IMR-90 (cell line): ENCODE data around the gene SUGCT. TPM values are rescaled to one million over a fixed set of nuclear protein-coding genes. Genes with fewer than 3 reads are reported as not detected.

Experiments
- ATAC-seq: fragments of 200-7000 bp; cut with Tn5 transposase; 2 replicates; pipeline ENCODE4 v1.9.1; 2020; ENCODE audit warnings: low read depth, mild to moderate bottlenecking, moderate library complexity
- BruUV-seq: library from RNA; stranded (reverse); fragments of 400-500 nt; replicated peaks from 2 replicates; lab custom pipeline; 2021; lab: Mats Ljungman, UMichigan
- CTCF ChIA-PET: fragments of 300-600 bp; formaldehyde crosslinking; extraction: SDS; loops from one replicate; lab custom pipeline; 2021; ENCODE audit warnings: antibody characterized with exemption; lab: Yijun Ruan, JAX
- POLR2A ChIA-PET: fragments of 300-600 bp; sonication (Branson Sonifier 250); formaldehyde crosslinking; loops from one replicate; lab custom pipeline; 2022; ENCODE audit warnings: antibody characterized with exemption; ENCODE audit not compliant: unreplicated experiment; lab: Charles Lee
- DNase-seq: peaks from one replicate; pipeline ENCODE4 v3.0.0; 2013
- H2AFZ ChIP-seq: replicated peaks from 2 replicates; pipeline ENCODE3; 2013; ENCODE audit warnings: low read length, mild to moderate bottlenecking; ENCODE audit not compliant: poor library complexity
- H2AK5ac ChIP-seq: 2 replicates; pipeline ENCODE4 v1.6.1; 2013; ENCODE audit warnings: low read depth, low read length, inconsistent platforms
- H2AK9ac ChIP-seq: replicated peaks from 2 replicates; pipeline ENCODE3; 2013; ENCODE audit warnings: mild to moderate bottlenecking, low read depth, low read length, moderate library complexity; ENCODE audit not compliant: poor library complexity
- H2BK120ac ChIP-seq: 2 replicates; pipeline ENCODE4 v1.6.1; 2013; ENCODE audit warnings: low read depth, low read length, inconsistent platforms
- H2BK15ac ChIP-seq: 3 replicates; pipeline ENCODE4 v1.6.1; 2013; ENCODE audit warnings: low read depth, low read length, inconsistent platforms
- H2BK20ac ChIP-seq: 2 replicates; pipeline ENCODE4 v1.6.1; 2013; ENCODE audit warnings: low read depth, mild to moderate bottlenecking, inconsistent platforms, low read length, moderate library complexity
- H2BK5ac ChIP-seq: 2 replicates; pipeline ENCODE4 v1.6.1; 2013; ENCODE audit warnings: mild to moderate bottlenecking, low read depth, low read length, inconsistent platforms; ENCODE audit not compliant: poor library complexity, severe bottlenecking
- H3K14ac ChIP-seq: replicated peaks from 2 replicates; pipeline ENCODE4 v1.6.1; 2013; ENCODE audit warnings: low read depth, low read length, inconsistent platforms
- H3K18ac ChIP-seq: 2 replicates; pipeline ENCODE4 v1.6.1; 2013; ENCODE audit warnings: low read depth, low read length, control low read depth
- H3K23ac ChIP-seq: 2 replicates; pipeline ENCODE4 v1.6.1; 2013; ENCODE audit warnings: low read depth, low read length, inconsistent platforms
- H3K27ac ChIP-seq: 2 replicates; pipeline ENCODE4 v1.5.1; 2013; ENCODE audit warnings: mild to moderate bottlenecking, control low read depth, low read length; ENCODE audit not compliant: insufficient read depth
- H3K27me3 ChIP-seq: 2 replicates; pipeline ENCODE4 v1.6.1; 2013; ENCODE audit warnings: low read length; ENCODE audit not compliant: control insufficient read depth, insufficient read depth
- H3K36me3 ChIP-seq: 2 replicates; pipeline ENCODE4 v1.6.1; 2013; ENCODE audit warnings: low read length, mixed read lengths; ENCODE audit not compliant: control insufficient read depth, insufficient read depth
- H3K4ac ChIP-seq: 2 replicates; pipeline ENCODE4 v1.6.1; 2013; ENCODE audit warnings: low read depth, low read length, inconsistent platforms
- H3K4me1 ChIP-seq: 2 replicates; pipeline ENCODE4 v1.6.1; 2013; ENCODE audit warnings: low read length, mixed read lengths; ENCODE audit not compliant: control insufficient read depth, insufficient read depth
- H3K4me2 ChIP-seq: 2 replicates; pipeline ENCODE4 v1.6.1; 2013; ENCODE audit warnings: low read depth, mild to moderate bottlenecking, control low read depth, low read length, moderate library complexity
- H3K4me3 ChIP-seq: 2 replicates; pipeline ENCODE4 v1.5.1; 2013; ENCODE audit warnings: low read depth, mild to moderate bottlenecking, control low read depth, low read length, moderate library complexity; ENCODE audit not compliant: insufficient read depth
- H3K56ac ChIP-seq: 2 replicates; pipeline ENCODE4 v1.6.1; 2013; ENCODE audit warnings: low read length, inconsistent platforms; ENCODE audit not compliant: insufficient read depth; ENCODE audit errors: extremely low read depth
- H3K79me1 ChIP-seq, 2 experiments: 2 replicates each; pipeline ENCODE4 v1.6.1; 2013; ENCODE audit warnings: low read length in 2 of 2, inconsistent platforms in 1 of 2, low read depth in 1 of 2
- H3K9ac ChIP-seq: 2 replicates; pipeline ENCODE4 v1.6.1; 2013; ENCODE audit warnings: low read depth, low read length, control low read depth
- H3K9me1 ChIP-seq: 2 replicates; pipeline ENCODE4 v1.6.1; 2013; ENCODE audit warnings: low read length, inconsistent platforms; ENCODE audit not compliant: insufficient read depth
- H3K9me3 ChIP-seq: 2 replicates; pipeline ENCODE4 v1.6.1; 2013; ENCODE audit warnings: low read length; ENCODE audit not compliant: control insufficient read depth, insufficient read depth
- H4K20me1 ChIP-seq: 2 replicates; pipeline ENCODE4 v1.6.1; 2013; ENCODE audit warnings: low read length, inconsistent platforms; ENCODE audit not compliant: insufficient read depth
- H4K5ac ChIP-seq: 2 replicates; pipeline ENCODE4 v1.6.1; 2013; ENCODE audit warnings: mild to moderate bottlenecking, low read depth, low read length, control low read depth
- H4K8ac ChIP-seq, 2 experiments: 2 replicates each; pipeline ENCODE4 v1.6.1; 2013; ENCODE audit warnings: low read depth in 2 of 2, low read length in 2 of 2, control low read depth in 1 of 2, inconsistent platforms in 1 of 2
- H4K91ac ChIP-seq: 2 replicates; pipeline ENCODE4 v1.6.1; 2013; ENCODE audit warnings: low read depth, low read length, inconsistent platforms; ENCODE audit not compliant: insufficient read depth
- BHLHE40 ChIP-seq: fragments of 150-350 bp; IDR thresholded peaks from 2 replicates; pipeline ENCODE4 v1.6.1; 2016; ENCODE audit warnings: mild to moderate bottlenecking, low read depth, low read length
- CEBPB ChIP-seq: IDR thresholded peaks from 2 replicates; pipeline ENCODE4 v1.6.1; 2012; ENCODE audit warnings: low read depth, low read length, improper control_type of control experiment
- CHD1 ChIP-seq: IDR thresholded peaks from 2 replicates; pipeline ENCODE4 v1.6.1; 2012; ENCODE audit warnings: low read depth, low read length, improper control_type of control experiment
- CTCF ChIP-seq: conservative IDR thresholded peaks from 2 replicates; pipeline ENCODE4 v1.5.1; 2012; ENCODE audit warnings: mild to moderate bottlenecking, low read depth, low read length, improper control_type of control experiment
- ELK1 ChIP-seq: fragments of 150-350 bp; IDR thresholded peaks from 2 replicates; pipeline ENCODE4 v1.6.1; 2016; ENCODE audit warnings: low read depth, mild to moderate bottlenecking, low read length, moderate library complexity, borderline replicate concordance
- FOS ChIP-seq: fragments of 150-350 bp; IDR thresholded peaks from 2 replicates; pipeline ENCODE4 v1.6.1; 2016; ENCODE audit warnings: low read depth, low read length
- MAFK ChIP-seq: IDR thresholded peaks from 2 replicates; pipeline ENCODE4 v1.6.1; 2012; ENCODE audit warnings: low read depth, low read length, improper control_type of control experiment
- MAZ ChIP-seq: IDR thresholded peaks from 2 replicates; pipeline ENCODE4 v1.6.1; 2012; ENCODE audit warnings: low read depth, mild to moderate bottlenecking, low read length, improper control_type of control experiment, moderate library complexity, borderline replicate concordance
- MXI1 ChIP-seq: IDR thresholded peaks from 2 replicates; pipeline ENCODE4 v1.6.1; 2012; ENCODE audit warnings: low read depth, mild to moderate bottlenecking, low read length, moderate library complexity, borderline replicate concordance
- NFE2L2 ChIP-seq: fragments of 150-350 bp; IDR thresholded peaks from 2 replicates; pipeline ENCODE4 v1.6.1; 2016; ENCODE audit warnings: low read depth, mild to moderate bottlenecking, low read length
- POLR2A ChIP-seq: IDR thresholded peaks from 2 replicates; pipeline ENCODE4 v1.6.1; 2012; ENCODE audit warnings: mild to moderate bottlenecking, low read depth, low read length
- RAD21 ChIP-seq: IDR thresholded peaks from 2 replicates; pipeline ENCODE4 v1.6.1; 2012; ENCODE audit warnings: low read length, improper control_type of control experiment
- RCOR1 ChIP-seq: IDR thresholded peaks from 2 replicates; pipeline ENCODE4 v1.6.1; 2012; ENCODE audit warnings: mild to moderate bottlenecking, low read length, improper control_type of control experiment; ENCODE audit not compliant: insufficient replicate concordance
- RFX5 ChIP-seq: IDR thresholded peaks from 2 replicates; pipeline ENCODE4 v1.8.0; 2012; ENCODE audit warnings: low read depth, mild to moderate bottlenecking, low read length, moderate library complexity
- SMC3 ChIP-seq: fragments of 150-350 bp; IDR thresholded peaks from 2 replicates; pipeline ENCODE4 v1.6.1; 2016; ENCODE audit warnings: low read depth, mild to moderate bottlenecking, antibody characterized with exemption, low read length, moderate library complexity
- USF2 ChIP-seq: fragments of 150-350 bp; IDR thresholded peaks from 2 replicates; pipeline ENCODE4 v1.6.1; 2017; ENCODE audit warnings: mild to moderate bottlenecking, antibody characterized with exemption, low read length, low read depth
- WGBS, 2 experiments: methylation state at CpG; one replicate each; pipeline versions ENCODE4 v1.1.5 to v1.1.7; 2013; ENCODE audit warnings: missing lambda C conversion rate in 2 of 2; ENCODE audit not compliant: insufficient read length in 1 of 2; ENCODE audit errors: extremely low coverage in 2 of 2; 5-methylcytosine and 5-hydroxymethylcytosine counted together
- dilution Hi-C: fragments of 300-500 bp; cut with HindIII; formaldehyde crosslinking; loops from one replicate; pipeline ENCODE4 v1.14.3; 2018; ENCODE audit warnings: low sequenced_read_pairs; ENCODE audit not compliant: unreplicated experiment
- in situ Hi-C: fragments of 300-500 bp; cut with MboI; formaldehyde crosslinking; loops from 3 replicates; pipeline ENCODE4 v1.14.3; 2019; ENCODE audit warnings: low sequenced_read_pairs, inconsistent platforms, mixed read lengths
- intact Hi-C: fragments of 100-400 bp; cut with micrococcal nuclease; formaldehyde crosslinking; loops from 2 replicates; pipeline ENCODE4 v1.10.0; 2022
- polyA plus RNA-seq, 3 experiments: library from polyadenylated mRNA; depleted of rRNA; stranded (reverse); fragments of >200 nt; gene quantifications; 2 replicates each; pipeline ENCODE4 v1.2.3, GENCODE V29; 2012; ENCODE audit warnings: low replicate concordance in 1 of 3
- total RNA-seq: library from RNA; depleted of rRNA; stranded (reverse); fragments of >200 nt; gene quantifications from 2 replicates; pipeline ENCODE4 v1.2.3, GENCODE V29; 2012

SUGCT gene
- total and polyA plus RNA-seq, 2 of the 4 experiments (the other 2 are of a cell fraction), result 5.9 to 8.3 TPM

GRCh38 chr7:40720416-40720815, 585.6 kb downstream of the SUGCT start:
- Histone ChIP-seq H3K27me3 (no peaks in the 10 kb centered on the region), H2AFZ (no peak overlapping the region), H2BK20ac (no peak overlapping the region; the same call in 1 of the 2 replicates), H4K5ac (no peak overlapping the region), H3K79me1 (no peaks in the 10 kb centered on the region), H3K27ac (no peak overlapping the region), H2BK5ac (no peak overlapping the region), H2BK15ac (no peak overlapping the region), H4K8ac (no peak overlapping the region), H3K9me1 (no peaks in the 10 kb centered on the region; the same call in 1 of the 2 replicates), H3K36me3 (no peaks in the 10 kb centered on the region; the same call in 1 of the 2 replicates), H3K56ac (no peak overlapping the region), H4K91ac (no peak overlapping the region), H3K9me3 (no peaks in the 10 kb centered on the region), H3K14ac (no peak overlapping the region), H3K18ac (no peak overlapping the region), H3K23ac (no peak overlapping the region), H3K4ac (no peak overlapping the region), H2AK9ac (no peak overlapping the region), H2BK120ac (no peak overlapping the region), H3K4me2 (no peak overlapping the region), H3K4me3 (no peak overlapping the region), H2AK5ac (no peak overlapping the region), H4K20me1 (no peaks in the 10 kb centered on the region), H3K9ac (no peak overlapping the region), H3K4me1 (peaks cover 11% of the 10 kb centered on the region)
- peak; percentile 74 for DNase-seq
- peak; percentile 63 for ATAC-seq
- no TSS peak for BruUV-seq
- no CpG with 5 or more reads among the region's 1 CpG for WGBS, 2 experiments
- ChIA-PET POLR2A (no interaction called here), CTCF (no interaction called here)
- intact Hi-C loops (no loop called here), in situ Hi-C loops (no loop called here), dilution Hi-C loops (no loop called here)
- TF ChIP-seq CTCF, result no peak
- no peak for TF ChIP-seq BHLHE40
- TF ChIP-seq ELK1, result no peak
- no peak for TF ChIP-seq MAZ
- TF ChIP-seq USF2, result no peak
- no peak for TF ChIP-seq RFX5
- TF ChIP-seq MXI1, result no peak
- TF ChIP-seq POLR2A, result no peak
- TF ChIP-seq CEBPB, result no peak
- TF ChIP-seq NFE2L2, result no peak
- TF ChIP-seq RCOR1, result no peak
- TF ChIP-seq SMC3, result no peak
- TF ChIP-seq RAD21, result no peak
- TF ChIP-seq CHD1, result no peak
- TF ChIP-seq FOS, result no peak
- no peak for TF ChIP-seq MAFK
